Suprapubic skin (tissue), 4 donors: Measurements from ENCODE around the gene BMF.

Experiments
- EP300 ChIP-seq: sonication (generic); formaldehyde crosslinking; IDR thresholded peaks from one replicate; pipeline ENCODE4 v1.6.1; 2017; ENCODE audit warnings: antibody characterized with exemption
- POLR2A ChIP-seq, 2 donors: fragments of 450-650 bp; IDR thresholded peaks; one replicate each; pipeline ENCODE4 v1.6.1; 2017; ENCODE audit warnings: antibody characterized with exemption in 2 of 2, mild to moderate bottlenecking in 2 of 2, moderate library complexity in 2 of 2
- POLR2AphosphoS5 ChIP-seq, 3 donors: sonication (generic); formaldehyde crosslinking; IDR thresholded peaks; one replicate each; pipeline ENCODE4 v1.6.1; 2017; ENCODE audit warnings: antibody characterized with exemption in 3 of 3
- TF ChIP-seq, protein P1 (sequence below), 2 donors: fragments of 200-600 bp in 1 of 2; fragments of 450-650 bp in 1 of 2; sonication (generic) in 1 of 2; IDR thresholded peaks; one replicate each; pipeline ENCODE4 v1.5.1; 2016 to 2019; ENCODE audit warnings: antibody characterized with exemption in 2 of 2, mild to moderate bottlenecking in 1 of 2, moderate library complexity in 1 of 2

DNA sequence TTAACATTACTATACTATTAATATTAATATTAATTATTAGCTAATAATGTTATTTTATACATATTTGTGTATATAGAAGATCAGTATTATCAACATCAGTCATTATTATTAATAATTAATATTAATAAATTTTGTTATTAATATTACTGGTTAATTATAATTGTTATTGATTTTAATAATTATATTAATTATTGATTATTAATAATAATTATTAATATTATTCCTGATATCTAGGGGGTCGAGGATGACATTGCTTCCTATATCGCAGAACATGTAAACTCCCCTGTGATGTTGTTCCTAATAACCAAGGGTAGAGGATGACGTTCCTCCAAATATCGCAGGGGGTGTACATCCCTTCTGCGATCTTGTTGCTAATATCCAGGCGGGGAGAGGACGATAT lies 17.3 kb upstream of the BMF start:
- TF ChIP-seq EP300 (no peak), POLR2A (IDR thresholded peaks at IDR 0.05) (no peak), POLR2AphosphoS5 (IDR thresholded peaks at IDR 0.05) (no peak)
- TF ChIP-seq, protein P1, sequence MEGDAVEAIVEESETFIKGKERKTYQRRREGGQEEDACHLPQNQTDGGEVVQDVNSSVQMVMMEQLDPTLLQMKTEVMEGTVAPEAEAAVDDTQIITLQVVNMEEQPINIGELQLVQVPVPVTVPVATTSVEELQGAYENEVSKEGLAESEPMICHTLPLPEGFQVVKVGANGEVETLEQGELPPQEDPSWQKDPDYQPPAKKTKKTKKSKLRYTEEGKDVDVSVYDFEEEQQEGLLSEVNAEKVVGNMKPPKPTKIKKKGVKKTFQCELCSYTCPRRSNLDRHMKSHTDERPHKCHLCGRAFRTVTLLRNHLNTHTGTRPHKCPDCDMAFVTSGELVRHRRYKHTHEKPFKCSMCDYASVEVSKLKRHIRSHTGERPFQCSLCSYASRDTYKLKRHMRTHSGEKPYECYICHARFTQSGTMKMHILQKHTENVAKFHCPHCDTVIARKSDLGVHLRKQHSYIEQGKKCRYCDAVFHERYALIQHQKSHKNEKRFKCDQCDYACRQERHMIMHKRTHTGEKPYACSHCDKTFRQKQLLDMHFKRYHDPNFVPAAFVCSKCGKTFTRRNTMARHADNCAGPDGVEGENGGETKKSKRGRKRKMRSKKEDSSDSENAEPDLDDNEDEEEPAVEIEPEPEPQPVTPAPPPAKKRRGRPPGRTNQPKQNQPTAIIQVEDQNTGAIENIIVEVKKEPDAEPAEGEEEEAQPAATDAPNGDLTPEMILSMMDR (IDR thresholded peaks at IDR 0.05): no peak
